Astrocyte (in vitro differentiated cells and primary cell): Measurements from ENCODE around the gene SEMA3A. TPM values are rescaled to one million over a fixed set of nuclear protein-coding genes. Genes with fewer than 3 reads are reported as not detected.

Experiments used
- DNase-seq: peaks from one replicate; pipeline ENCODE4 v3.0.0-alpha.2; 2010; ENCODE audit warnings: low read depth
- FAIRE-seq: peaks from 2 replicates; lab custom pipeline; 2011; peaks lifted over from hg19 to GRCh38; lab: Jason Lieb, UNC
- H2AFZ ChIP-seq: 2 replicates; pipeline ENCODE4 v1.6.0; 2012; ENCODE audit warnings: low read depth, low read length, inconsistent platforms
- H3K27ac ChIP-seq: 2 replicates; pipeline ENCODE4 v1.5.1; 2011; ENCODE audit warnings: low read depth, low read length, inconsistent platforms
- H3K27me3 ChIP-seq: 2 replicates; pipeline ENCODE4 v1.6.0; 2011; ENCODE audit warnings: low read length, inconsistent platforms; ENCODE audit not compliant: insufficient read depth
- H3K36me3 ChIP-seq: 2 replicates; pipeline ENCODE4 v1.5.1; 2011; ENCODE audit warnings: low read length, inconsistent platforms; ENCODE audit not compliant: insufficient read depth
- H3K4me1 ChIP-seq: 2 replicates; pipeline ENCODE4 v1.5.1; 2011; ENCODE audit warnings: low read length, inconsistent platforms; ENCODE audit not compliant: insufficient read depth
- H3K4me2 ChIP-seq: 2 replicates; pipeline ENCODE4 v1.6.0; 2012; ENCODE audit warnings: low read length, inconsistent platforms
- H3K4me3 ChIP-seq: 2 replicates; pipeline ENCODE4 v1.5.1; 2011; ENCODE audit warnings: low read depth, mild to moderate bottlenecking, low read length, inconsistent platforms; ENCODE audit not compliant: insufficient read depth
- H3K79me2 ChIP-seq: 2 replicates; pipeline ENCODE4 v1.6.0; 2012; ENCODE audit warnings: mild to moderate bottlenecking, low read length, inconsistent platforms; ENCODE audit not compliant: insufficient read depth
- H3K9ac ChIP-seq: 2 replicates; pipeline ENCODE4 v1.6.0; 2012; ENCODE audit warnings: mild to moderate bottlenecking, low read length, inconsistent platforms
- H3K9me3 ChIP-seq: 2 replicates; pipeline ENCODE4 v1.5.1; 2012; ENCODE audit warnings: low read depth, mild to moderate bottlenecking, low read length, inconsistent platforms; ENCODE audit not compliant: insufficient read depth
- H4K20me1 ChIP-seq: 2 replicates; pipeline ENCODE4 v1.6.0; 2012; ENCODE audit warnings: low read length, inconsistent platforms; ENCODE audit not compliant: insufficient read depth
- H3K27ac Mint-ChIP-seq: one replicate; pipeline ENCODE4 v1.8.0; 2021; ENCODE audit warnings: mild to moderate bottlenecking, mixed read lengths; ENCODE audit not compliant: unreplicated experiment
- H3K27me3 Mint-ChIP-seq: one replicate; pipeline ENCODE4 v1.8.0; 2021; ENCODE audit warnings: low read depth, mixed read lengths; ENCODE audit not compliant: unreplicated experiment
- H3K36me3 Mint-ChIP-seq: one replicate; pipeline ENCODE4 v1.8.0; 2021; ENCODE audit warnings: low read depth, mixed read lengths; ENCODE audit not compliant: unreplicated experiment
- H3K4me1 Mint-ChIP-seq: one replicate; pipeline ENCODE4 v1.8.0; 2021; ENCODE audit warnings: low read depth, mixed read lengths; ENCODE audit not compliant: unreplicated experiment
- H3K4me3 Mint-ChIP-seq: one replicate; pipeline ENCODE4 v1.8.0; 2021; ENCODE audit warnings: mild to moderate bottlenecking, moderate library complexity, mixed read lengths; ENCODE audit not compliant: unreplicated experiment
- H3K9me3 Mint-ChIP-seq: one replicate; pipeline ENCODE4 v1.8.0; 2021; ENCODE audit warnings: mild to moderate bottlenecking, mixed read lengths; ENCODE audit not compliant: unreplicated experiment
- EZH2 ChIP-seq: IDR thresholded peaks from 2 replicates; pipeline ENCODE4 v1.6.1; 2012; ENCODE audit warnings: mild to moderate bottlenecking, low read length, inconsistent platforms; ENCODE audit not compliant: insufficient read depth
- total RNA-seq: library from RNA; stranded (reverse); gene quantifications from 2 replicates; pipeline ENCODE4 v1.2.1, GENCODE V29; 2021
- TF ChIP-seq, protein P1 (sequence below): IDR thresholded peaks from 2 replicates; pipeline ENCODE4 v1.5.1; 2011; ENCODE audit warnings: low read depth, mild to moderate bottlenecking, inconsistent platforms, low read length, moderate library complexity; ENCODE audit not compliant: insufficient read depth

SEMA3A gene
- total RNA-seq, 1 donor from 2014 or later = 31.3 TPM

DNA sequence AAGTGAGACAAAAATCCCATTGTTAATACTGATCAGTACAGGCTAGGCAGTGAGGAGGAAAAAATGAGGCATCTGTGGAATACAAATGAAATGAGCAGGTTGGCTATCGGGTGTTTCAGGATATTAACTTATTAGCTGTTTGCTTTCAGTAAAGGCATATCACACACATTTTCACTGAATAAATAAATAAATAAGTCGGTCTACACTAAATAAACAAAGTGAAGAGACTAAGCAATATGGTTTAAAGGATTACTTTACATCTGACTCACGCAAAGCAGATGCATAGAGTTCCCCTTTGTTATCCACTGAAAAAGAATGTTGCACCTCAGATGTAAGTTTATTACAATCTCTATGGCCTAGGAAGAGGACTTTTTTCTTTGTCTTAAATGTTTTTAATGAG is 6.3 kb upstream of the SEMA3A start:
- Histone ChIP-seq H3K4me1 (peaks cover 4% of the 10 kb centered on the region), H3K4me2 (peak overlapping the region; percentile 41), H3K79me2 (no peaks in the 10 kb centered on the region), H3K9me3 (no peaks in the 10 kb centered on the region), H3K9ac (no peak overlapping the region), H3K4me3 (no peak overlapping the region), H3K36me3 (no peaks in the 10 kb centered on the region), H3K27me3 (no peaks in the 10 kb centered on the region), H2AFZ (no peak overlapping the region), H4K20me1 (no peaks in the 10 kb centered on the region), H3K27ac (no peak overlapping the region)
- FAIRE-seq = no peak
- no peaks in the 10 kb centered on the region for H3K27me3 Mint-ChIP-seq
- no peak for TF ChIP-seq EZH2
- H3K36me3 Mint-ChIP-seq = no peaks in the 10 kb centered on the region
- H3K9me3 Mint-ChIP-seq = no peaks in the 10 kb centered on the region
- no peak overlapping the region for H3K4me3 Mint-ChIP-seq
- peak overlapping the region; percentile 53 for H3K27ac Mint-ChIP-seq
- peak; percentile 60 for DNase-seq
- H3K4me1 Mint-ChIP-seq = peaks cover 25% of the 10 kb centered on the region

DNA sequence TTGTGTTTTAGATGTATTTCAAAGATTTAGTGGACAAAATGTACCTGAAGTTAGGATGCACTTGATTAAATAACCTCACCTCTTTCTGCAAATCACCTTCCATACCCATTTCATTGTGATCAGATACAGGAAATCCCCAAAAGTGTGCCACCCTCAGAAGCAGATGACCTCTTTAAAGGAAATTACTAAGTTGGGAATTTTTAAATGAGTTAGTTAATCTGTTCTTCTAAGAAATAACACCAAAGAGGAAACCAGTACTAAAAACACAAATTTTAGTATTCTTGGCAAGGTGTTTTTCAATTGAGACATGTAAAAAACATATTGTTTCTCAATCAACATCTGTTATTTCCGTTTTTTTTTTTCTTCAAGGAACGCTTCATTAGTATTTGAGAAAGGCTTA is 4.6 kb upstream of the SEMA3A start:
- Histone ChIP-seq H3K9me3 (no peaks in the 10 kb centered on the region), H2AFZ (no peak overlapping the region), H3K9ac (no peak overlapping the region), H3K36me3 (no peaks in the 10 kb centered on the region), H3K4me3 (no peak overlapping the region), H3K27me3 (no peaks in the 10 kb centered on the region), H3K27ac (no peak overlapping the region), H3K79me2 (peaks cover 11% of the 10 kb centered on the region), H3K4me1 (peaks cover 13% of the 10 kb centered on the region), H4K20me1 (no peaks in the 10 kb centered on the region), H3K4me2 (no peak overlapping the region)
- Mint-ChIP-seq H3K4me3 (no peak overlapping the region), H3K4me1 (peaks cover 25% of the 10 kb centered on the region), H3K27ac (no peak overlapping the region), H3K36me3 (no peaks in the 10 kb centered on the region), H3K27me3 (no peaks in the 10 kb centered on the region), H3K9me3 (no peaks in the 10 kb centered on the region)
- TF ChIP-seq, protein P1, sequence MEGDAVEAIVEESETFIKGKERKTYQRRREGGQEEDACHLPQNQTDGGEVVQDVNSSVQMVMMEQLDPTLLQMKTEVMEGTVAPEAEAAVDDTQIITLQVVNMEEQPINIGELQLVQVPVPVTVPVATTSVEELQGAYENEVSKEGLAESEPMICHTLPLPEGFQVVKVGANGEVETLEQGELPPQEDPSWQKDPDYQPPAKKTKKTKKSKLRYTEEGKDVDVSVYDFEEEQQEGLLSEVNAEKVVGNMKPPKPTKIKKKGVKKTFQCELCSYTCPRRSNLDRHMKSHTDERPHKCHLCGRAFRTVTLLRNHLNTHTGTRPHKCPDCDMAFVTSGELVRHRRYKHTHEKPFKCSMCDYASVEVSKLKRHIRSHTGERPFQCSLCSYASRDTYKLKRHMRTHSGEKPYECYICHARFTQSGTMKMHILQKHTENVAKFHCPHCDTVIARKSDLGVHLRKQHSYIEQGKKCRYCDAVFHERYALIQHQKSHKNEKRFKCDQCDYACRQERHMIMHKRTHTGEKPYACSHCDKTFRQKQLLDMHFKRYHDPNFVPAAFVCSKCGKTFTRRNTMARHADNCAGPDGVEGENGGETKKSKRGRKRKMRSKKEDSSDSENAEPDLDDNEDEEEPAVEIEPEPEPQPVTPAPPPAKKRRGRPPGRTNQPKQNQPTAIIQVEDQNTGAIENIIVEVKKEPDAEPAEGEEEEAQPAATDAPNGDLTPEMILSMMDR = no peak
- no peak for TF ChIP-seq EZH2
- FAIRE-seq (peak; percentile 78), DNase-seq (no peak)

DNA sequence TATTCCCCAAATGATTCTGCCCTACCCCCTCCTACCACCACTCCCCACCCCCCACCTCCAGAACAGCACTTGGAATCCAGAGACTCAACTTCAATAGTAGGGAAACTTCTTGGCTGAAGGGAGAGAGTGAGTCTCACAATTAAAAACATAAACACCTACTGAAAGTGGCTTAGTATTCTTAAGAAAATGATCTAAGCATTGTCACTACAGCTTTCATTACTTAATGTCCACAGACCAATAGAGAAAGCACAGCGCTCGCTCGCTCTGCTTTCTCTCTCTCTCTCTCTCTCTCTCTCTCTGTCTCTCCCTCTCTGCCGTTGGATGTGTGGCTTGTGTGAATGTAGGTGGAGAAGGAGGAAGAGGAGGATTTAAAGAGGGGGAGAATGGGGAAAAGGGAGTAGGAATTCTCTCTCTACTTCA is 1.5 kb upstream of the SEMA3A start:
- Histone ChIP-seq H3K9me3 (no peaks in the 10 kb centered on the region), H3K36me3 (no peaks in the 10 kb centered on the region), H2AFZ (peak overlapping the region; percentile 51), H3K79me2 (peaks cover 41% of the 10 kb centered on the region), H3K9ac (peak overlapping the region; percentile 92), H3K4me3 (peak overlapping the region; percentile 53), H3K27ac (no peak overlapping the region), H3K4me1 (peaks cover 17% of the 10 kb centered on the region), H3K4me2 (peak overlapping the region; percentile 92), H4K20me1 (no peaks in the 10 kb centered on the region), H3K27me3 (no peaks in the 10 kb centered on the region)
- peak overlapping the region; percentile 96 for H3K4me3 Mint-ChIP-seq
- no peaks in the 10 kb centered on the region for H3K9me3 Mint-ChIP-seq
- FAIRE-seq (no peak), DNase-seq (peak; percentile 78)
- H3K27ac Mint-ChIP-seq = peak overlapping the region; percentile 83
- H3K36me3 Mint-ChIP-seq = no peaks in the 10 kb centered on the region
- no peaks in the 10 kb centered on the region for H3K27me3 Mint-ChIP-seq
- no peak for TF ChIP-seq EZH2
- TF ChIP-seq, protein P1 = no peak
- H3K4me1 Mint-ChIP-seq = peaks cover 25% of the 10 kb centered on the region
